NCI-H2029 treated with DMSO at 0.1 percent for 48 hours (cell line): Measurements from ENCODE around the gene ANKS1B.
A peak's percentile ranks its signal among the peaks of the same experiment; 100 is the strongest.

ENCODE experiments used
- DNase-seq: peaks from one replicate; lab custom pipeline; 2025; lab: John Stamatoyannopoulos, UW

The ANKS1B gene

DNA sequence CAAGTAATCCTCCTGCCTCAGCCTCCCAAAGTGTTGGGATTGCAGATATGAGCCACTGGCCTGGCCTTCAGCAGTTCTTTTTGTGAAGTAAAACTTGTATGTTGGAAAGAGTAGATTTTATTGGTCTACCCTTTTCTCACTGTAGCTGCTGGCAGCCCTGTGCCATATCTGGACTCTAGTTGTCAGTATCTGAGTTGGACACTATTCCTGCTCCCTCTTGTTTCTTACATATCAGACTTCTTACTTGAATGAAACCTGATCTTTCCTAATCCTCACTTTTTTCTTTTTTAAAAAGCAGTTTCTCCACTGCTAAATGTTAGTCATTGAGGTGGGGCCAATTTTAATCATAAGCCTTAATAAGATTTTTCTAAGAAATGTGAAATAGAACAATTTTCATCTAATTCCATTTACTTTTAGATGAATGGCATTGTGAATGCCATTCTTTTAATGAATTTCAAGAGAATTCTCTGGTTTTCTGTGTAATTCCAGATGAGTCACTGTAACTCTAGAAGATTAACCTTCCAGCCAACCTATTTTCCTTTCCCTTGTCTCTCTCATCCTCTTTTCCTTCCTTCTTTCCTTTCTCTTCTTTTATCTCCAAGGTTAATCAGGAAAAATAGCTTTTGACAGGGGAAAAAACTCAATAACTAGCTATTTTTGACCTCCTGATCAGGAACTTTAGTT, 1250.9 kb downstream of the ANKS1B start:
- DNase-seq, result no peak

DNA sequence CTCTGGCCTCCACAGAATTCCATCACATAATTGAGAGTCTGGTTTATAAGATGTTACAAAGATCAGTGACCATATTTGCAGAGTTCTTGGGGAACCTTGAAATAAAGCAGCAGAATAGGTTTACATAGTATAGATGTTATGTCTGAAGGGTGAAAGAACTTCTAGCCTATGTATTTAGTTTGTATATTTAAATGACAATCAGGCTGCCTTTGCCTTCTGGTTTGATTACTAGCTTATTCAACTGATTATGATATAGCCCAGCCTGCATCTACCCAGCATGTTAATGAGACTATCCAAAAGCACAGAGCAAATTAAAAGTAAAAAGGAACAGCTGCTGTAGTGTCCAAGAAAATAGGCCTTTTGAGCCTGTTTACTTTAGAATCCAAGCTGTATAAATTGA, 1254.3 kb downstream of the ANKS1B start:
- DNase-seq, result no peak

DNA sequence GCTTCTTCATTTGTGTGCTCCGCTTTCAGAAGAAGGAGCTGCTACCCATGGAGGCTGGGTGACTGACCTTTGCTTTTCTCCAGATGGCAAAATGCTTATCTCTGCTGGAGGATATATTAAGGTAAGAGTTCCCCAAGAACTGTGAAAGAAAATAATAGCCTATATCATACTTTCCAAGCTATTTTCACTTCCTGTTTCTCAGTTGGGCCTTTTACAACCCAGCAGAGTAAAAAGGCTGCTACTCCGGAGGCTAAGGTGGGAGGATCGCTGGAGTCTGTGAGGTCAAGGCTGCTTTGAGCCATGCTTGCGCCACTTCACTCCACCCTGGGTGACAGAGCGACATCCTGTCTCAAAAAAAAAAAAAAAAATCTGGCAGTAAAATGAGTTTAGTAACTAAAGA, 1257.5 kb downstream of the ANKS1B start:
- no peak for DNase-seq

DNA sequence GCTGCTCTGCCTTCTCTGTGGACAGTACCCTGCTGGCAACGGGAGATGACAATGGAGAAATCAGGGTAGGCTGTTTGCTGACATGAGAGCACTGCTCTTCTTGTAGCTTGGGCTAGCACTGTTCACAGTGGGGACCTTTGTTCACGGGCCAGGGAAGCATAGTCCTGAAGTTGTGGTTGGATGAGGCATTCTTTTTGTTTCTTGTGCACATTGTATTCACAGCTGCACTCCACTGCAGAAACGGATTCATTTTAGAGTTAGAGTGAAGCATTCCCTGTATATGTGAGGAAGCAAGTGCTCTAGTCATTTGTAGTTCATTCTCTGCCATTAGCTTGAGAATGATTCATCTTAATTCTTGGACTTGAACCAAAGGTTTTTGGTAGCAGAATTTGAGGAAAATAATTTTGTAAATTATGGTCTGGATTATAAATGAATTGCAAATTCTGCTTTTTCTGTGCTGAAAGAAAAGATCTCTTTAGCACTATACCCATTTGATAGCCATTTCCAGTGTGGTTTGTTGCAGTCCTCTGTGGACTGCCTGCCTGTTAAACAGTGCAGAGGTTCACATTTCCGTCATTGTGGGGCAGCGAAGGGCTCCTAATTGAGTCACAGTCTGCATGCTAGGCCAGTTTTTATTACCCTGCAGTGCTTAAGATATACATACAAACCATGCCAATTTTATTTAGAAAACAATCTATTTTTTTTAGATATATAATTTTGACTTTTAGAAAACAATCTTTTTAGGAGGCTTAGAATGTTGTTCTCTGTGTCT, 1259.1 kb downstream of the ANKS1B start:
- no peak for DNase-seq

DNA sequence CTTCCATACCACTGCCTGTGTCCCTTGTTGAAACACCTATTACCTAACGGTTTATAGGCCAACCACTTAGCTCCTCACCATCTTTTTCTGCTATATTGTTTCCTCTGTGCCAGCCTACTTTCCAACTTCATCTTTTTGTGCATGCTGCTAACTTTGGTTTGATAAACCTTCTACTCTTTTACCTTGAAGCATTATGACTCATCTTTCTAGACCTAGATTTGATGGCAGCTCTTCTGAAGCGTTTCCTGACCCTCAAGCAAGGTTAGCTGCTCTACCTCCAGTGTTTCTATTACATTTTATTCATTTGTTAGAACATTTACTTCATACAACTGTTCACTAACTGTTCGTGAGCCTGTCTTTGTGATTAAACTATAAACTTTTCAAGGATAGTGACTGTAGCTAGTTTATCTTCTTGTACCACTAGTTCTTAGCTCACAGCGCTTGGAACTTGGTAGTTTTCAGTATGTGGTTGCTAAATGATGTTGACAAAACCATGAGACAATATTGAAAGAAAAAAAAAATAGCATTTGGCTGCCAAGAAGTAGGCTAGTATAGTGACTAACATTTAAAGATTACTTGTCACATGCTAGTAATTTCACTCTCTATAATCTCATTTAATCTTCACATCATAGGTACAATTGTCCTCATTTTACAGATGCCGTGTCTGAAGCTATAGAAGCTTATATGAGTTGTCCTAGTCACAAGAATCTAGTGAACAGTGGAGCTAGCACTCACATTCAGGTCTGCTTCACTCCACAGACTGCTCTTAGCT, 1260.2 kb downstream of the ANKS1B start:
- DNase-seq, result no peak

DNA sequence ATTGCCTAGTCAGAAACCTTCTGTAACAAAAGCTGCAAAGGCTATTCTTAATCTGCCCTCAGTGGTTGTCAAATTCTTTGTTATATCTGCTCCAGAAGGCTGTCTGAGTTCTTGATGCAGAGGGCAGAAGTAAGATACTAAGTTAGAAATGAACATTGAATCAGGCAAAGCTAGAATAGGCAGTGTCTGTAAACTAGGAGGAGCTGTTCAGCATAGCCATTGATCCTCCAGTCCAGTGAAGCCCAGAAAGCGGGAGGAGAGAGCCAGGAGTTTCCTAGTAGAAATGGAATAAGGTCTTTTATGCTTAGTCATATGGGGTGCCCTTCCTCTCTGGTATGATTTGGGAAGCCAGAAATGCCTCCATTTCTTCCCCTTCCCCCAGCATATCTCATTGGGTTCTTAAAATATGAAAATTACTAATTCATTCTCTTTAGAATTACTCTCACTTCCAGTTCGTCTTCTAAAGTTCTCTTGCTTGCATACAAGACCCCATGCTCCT, 1263.5 kb downstream of the ANKS1B start:
- no peak for DNase-seq

DNA sequence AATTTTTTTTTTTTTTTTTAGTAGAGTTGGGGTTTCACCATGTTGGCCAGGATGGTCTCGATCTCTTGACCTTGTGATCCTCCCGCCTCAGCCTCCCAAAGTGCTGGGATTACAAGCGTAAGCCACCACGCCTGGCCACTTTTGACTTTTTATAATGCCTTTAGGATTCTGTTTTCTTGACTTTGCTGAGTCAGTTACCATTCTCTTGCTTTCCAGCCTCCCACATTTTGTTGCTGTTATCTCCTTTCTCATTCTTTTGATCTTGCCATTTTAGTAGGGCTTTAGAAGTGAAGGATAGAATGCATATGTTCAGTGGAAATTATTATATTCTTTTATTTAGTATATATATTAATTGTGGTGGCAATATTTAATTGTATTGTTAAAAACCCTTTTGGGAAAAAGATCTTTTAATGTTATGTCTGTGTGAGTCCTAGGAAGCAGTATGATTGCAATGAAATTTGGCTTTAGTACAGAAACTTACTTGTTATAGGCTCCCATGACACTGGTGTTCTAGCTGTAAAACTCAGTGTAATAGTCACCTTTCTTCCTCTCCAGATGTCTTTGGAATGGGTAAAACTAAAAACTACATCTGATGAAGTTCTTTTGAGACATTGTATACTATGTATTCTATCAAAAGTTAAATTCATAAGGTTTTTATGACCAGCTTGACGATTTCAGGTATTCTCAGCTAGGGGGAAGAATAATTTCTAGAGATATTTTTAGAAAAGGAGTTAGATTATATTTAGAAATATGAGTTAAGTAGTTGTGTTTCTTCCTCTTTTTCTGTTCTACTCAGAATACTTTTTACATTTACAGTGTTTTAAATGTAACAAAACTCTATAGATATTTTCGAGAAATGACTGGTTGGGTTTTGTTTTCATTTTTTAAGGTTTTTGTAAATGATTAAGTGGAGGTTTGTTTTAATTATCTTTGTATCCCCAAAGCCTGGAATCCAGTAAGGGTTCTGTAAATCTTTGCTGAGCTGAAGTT, 1264.9 kb downstream of the ANKS1B start:
- no peak for DNase-seq

DNA sequence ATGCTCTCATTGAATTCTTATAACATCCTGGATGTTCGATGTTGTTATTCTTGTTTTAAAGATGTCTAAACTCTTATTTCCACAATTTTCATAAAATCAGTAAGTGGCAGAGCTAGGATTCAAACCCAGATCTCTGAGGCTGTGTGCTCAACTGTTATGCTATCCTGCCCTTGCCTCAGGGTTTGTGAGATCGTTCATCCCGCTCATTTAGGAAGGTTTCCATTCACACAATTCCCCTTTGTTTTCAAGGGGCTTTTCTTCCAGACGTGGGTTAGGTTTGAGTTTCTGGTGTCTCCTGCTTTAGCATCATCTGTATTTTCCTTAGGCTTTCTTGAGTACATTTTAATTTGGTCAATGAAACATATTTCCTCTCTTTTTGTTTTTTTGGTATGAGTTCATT, 1270.3 kb downstream of the ANKS1B start:
- DNase-seq, result no peak

DNA sequence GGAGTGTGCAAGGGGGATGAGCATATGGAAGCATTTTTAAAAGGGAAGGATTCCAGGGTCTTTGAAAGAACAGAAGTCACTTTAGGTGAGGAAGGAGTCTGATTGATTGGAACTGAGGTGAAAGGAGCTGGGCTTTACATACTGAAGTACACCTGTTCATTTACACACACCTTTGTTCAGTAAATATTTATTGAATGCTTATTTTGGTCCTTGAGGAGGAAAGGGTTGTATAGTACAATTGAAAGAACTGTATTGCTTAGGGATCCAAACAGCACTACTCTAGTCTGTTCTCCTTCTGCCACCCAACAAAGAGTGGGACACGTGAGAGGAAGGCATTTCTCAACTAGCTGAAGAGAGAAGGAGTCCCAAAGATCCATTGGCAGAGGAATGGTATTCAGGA, 1275.7 kb downstream of the ANKS1B start:
- no peak for DNase-seq

DNA sequence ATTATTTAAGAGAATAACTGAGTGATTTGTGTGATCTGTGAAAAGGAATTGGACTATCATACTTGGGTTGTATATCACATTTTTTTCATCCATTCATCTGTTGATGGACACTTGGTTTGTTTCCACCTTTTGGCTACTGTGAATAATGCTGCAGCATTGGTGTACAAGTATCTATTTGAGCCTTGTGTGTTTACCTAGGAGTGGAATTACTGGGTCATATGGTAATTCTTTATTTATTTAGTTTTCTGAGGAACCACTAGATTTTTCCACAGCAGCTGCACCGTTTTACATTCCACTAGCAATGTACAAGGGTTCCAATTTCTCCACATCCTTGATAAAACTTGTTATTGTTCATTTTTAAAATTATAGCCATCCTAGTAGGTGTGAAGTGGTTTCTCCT, 1283.6 kb downstream of the ANKS1B start:
- DNase-seq, result peak; percentile 62

DNA sequence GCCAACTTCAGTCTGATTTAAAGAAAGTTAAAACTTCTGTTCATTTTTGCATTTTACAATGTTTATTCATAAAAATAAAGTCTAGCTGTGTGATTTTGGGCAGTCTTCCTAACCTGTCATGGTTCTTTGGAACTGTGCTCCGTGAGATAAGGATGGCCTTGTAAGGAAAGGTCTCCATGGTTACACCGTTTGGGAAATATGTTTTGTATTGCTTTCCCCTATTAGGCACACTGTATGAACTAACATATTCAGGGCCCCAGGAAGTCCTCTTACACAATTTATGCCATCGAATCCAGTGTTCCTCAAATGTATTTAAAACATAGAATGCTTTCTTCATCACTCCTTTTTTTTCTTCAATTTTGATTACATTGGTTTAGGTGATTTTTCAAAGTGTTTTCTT, 1285.2 kb downstream of the ANKS1B start:
- no peak for DNase-seq

DNA sequence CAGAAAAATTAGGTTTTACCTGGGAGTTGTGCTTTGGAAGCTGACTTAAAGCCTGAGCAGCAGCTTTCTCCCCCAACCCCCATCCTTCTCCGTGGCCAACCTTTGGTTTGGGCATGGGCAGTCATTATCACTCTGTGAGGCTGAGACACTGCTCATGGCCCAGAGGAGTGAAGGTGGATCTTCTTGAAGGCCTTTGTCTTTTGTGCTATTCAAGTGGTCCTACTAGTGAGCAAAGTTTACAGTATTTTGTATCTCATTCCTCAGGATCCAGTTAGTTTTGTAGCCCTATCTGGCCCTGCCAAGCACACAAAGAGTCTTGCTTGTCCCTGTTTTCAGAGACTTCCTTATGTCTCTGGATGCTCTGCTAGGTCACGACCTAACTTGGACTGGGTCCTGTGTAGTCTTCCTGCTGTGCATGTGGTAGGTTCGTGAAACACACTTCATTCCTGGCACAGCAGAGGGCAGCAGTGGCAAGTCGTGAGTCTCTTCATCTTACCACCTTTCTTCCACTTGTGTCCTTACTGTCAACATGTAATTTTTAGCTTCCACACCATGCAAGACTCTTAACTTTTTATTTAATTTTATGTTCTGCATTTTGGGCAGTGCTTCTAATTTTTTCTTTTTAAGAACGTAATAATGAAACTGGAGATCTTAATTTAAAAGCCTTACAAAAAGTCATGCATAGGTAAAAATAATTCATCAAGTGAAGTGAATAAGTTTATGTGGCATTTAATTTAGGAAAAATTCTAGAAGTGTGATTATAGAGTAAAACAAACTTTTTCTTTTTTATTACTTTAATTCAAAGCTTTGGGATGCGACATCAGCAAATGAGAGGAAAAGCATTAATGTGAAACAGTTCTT, 1285.9 kb downstream of the ANKS1B start:
- peak; percentile 40 for DNase-seq

DNA sequence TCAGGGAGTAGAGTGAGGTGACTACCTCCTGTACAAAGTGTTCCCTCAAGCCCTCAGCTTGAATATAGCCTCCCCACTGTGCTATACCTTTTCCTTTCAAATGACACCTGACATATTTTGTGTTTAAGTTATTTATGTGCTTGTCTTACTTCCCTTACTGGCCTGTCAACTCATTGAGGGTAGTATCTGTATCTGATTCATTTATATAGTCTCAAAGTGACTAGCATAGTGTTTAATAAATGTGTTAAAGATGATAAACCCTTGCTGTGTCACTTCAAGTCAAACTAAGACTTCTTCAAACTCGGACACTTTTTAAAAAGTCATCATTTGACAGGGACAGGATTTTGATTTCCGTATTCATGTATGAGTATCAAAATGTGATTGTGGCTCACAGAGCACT, 1287.5 kb downstream of the ANKS1B start:
- no peak for DNase-seq

DNA sequence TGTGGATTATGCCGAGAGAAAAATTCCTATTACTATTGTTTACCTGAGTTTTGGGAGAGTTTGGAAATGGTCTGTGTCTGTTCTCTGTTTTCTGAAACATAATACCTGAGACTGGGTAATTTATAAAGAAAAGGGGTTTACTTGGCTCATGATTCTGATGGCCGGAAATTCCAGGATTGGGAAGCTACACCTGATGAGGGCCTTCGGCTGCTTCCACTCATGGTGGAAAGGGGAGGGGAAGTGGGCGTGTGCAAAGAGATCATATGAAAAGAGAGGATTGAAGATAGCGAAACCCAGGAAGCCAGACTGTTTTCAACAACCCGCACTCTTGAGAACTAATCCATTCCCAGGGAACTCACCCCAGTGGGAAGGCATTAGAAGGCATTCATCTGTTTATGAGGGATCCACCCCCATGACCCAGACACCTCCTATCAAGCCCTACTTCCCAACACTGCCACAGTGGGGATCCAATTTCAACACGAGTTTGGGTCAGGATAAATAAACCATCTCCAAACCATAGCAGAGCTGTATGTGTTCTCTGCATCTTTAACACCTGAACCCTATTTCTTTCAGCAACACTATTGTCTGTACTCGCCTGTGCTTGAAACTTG, 1288.6 kb downstream of the ANKS1B start:
- DNase-seq, result no peak

DNA sequence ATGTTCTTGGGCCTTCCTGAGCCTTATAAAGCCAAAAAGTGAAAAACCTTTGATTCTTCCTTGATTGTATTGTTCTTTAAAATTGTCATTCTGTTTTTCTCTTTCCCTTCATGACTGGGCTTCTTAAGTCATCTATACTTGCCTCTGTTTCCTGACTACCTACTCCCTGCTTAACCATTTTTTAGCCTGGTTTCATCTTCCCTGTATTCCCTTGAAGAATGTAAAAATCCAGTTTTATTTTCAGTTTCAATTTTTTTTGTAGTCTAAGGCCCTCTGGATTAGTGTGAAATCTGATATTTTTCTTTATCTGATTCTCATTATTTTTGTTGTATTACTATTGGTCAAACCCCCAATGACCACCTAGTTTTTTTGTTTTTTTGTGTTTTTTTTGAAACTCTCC, 1293.4 kb downstream of the ANKS1B start:
- DNase-seq, result no peak

DNA sequence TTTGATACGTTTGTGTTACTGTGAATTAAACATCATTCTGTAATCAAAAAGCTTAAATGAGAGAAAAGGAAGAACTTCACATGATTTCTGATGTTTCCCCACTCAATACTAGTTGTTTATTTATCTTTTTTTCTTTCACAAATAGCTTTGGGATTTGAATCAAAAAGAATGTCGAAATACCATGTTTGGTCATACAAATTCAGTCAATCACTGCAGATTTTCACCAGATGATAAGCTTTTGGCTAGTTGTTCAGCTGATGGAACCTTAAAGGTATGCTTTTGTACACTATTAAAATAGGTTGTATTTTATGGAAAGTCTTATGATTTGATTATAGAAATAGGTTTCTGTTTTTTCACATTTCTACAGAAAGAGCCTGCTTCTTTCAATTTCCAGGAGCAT, 1298.1 kb downstream of the ANKS1B start:
- no peak for DNase-seq
